NT2/D1 (cell line): ENCODE measurements around the gene CDH4.

Source experiments
- SUZ12 ChIP-seq: IDR thresholded peaks from 2 replicates; pipeline ENCODE4 v1.6.1; 2011; ENCODE audit not compliant: insufficient read length, insufficient read depth; ENCODE audit errors: extremely low read depth
- YY1 ChIP-seq: IDR thresholded peaks from 2 replicates; pipeline ENCODE4 v1.6.1; 2011; ENCODE audit not compliant: insufficient read length, insufficient read depth
- ZNF274 ChIP-seq: IDR thresholded peaks from 2 replicates; pipeline ENCODE4 v1.6.1; 2011; ENCODE audit warnings: mild to moderate bottlenecking, low read depth, low read length

- TF ChIP-seq YY1 (no peak), SUZ12 (no peak), ZNF274 (no peak)
These were observed 627.6 kb downstream of the CDH4 start for GRCh38 chr20:61879694-61880093.
